Keratinocyte (primary cell): ENCODE measurements around the gene PRR15.

ENCODE experiments used
- CTCF ChIP-seq, 3 experiments: IDR thresholded peaks in 1 of 3; conservative IDR thresholded peaks in 1 of 3; optimal IDR thresholded peaks in 1 of 3; 2 replicates in 2 of 3; 3 replicates in 1 of 3; pipeline versions ENCODE3 to v1.5.1; 2011; ENCODE audit warnings: low read length in 3 of 3, mild to moderate bottlenecking in 3 of 3, moderate library complexity in 2 of 3, control low read depth in 1 of 3, inconsistent platforms in 1 of 3; ENCODE audit not compliant: insufficient read depth in 2 of 3; ENCODE audit errors: extremely low read depth in 1 of 3
- EZH2 ChIP-seq: IDR thresholded peaks from one replicate; pipeline ENCODE4 v1.6.1; 2012; ENCODE audit warnings: inconsistent platforms, mild to moderate bottlenecking, low read length, moderate library complexity

DNA sequence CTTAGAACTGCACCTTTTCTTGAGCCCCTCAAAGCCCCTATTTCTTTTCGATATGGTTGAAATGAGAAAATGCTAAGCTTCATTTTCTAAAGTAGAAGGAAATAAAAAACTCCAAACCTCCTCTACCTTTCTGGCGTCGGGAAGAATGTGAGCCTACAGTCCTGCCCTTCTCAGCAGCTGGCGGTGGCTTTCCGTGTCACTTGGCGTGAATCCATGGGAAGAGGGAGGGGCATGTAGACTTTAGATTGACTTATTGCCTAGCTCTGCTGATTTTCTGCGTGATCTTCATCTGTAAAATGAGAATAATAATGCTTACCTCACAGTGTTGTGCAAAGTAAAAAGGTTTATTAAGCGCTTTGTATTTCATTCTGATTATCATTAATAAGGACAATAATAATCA is 35.0 kb downstream of the PRR15 start:
- no peak for TF ChIP-seq CTCF (optimal IDR thresholded peaks at IDR 0.05 in 1 of 3, IDR thresholded peaks at IDR 0.05 in 1 of 3, conservative IDR thresholded peaks at IDR 0.05 in 1 of 3; ENCODE audit: extremely low read depth in 1 of 3, insufficient read depth in 2 of 3, low read length in 3 of 3)
- TF ChIP-seq EZH2, result no peak
